GM12891 (cell line): ENCODE measurements around the gene TAF13. TPM values are rescaled to one million over a fixed set of nuclear protein-coding genes. Genes with fewer than 3 reads are reported as not detected.
A peak's percentile ranks its signal among the peaks of the same experiment; 100 is the strongest.

Source experiments
- DNase-seq: peaks from one replicate; pipeline ENCODE4 v3.0.0; 2011; ENCODE audit warnings: low spot score; ENCODE audit not compliant: insufficient read length
- FAIRE-seq: peaks from 2 replicates; lab custom pipeline; 2011; peaks lifted over from hg19 to GRCh38; lab: Jason Lieb, UNC
- PAX5 ChIP-seq: IDR thresholded peaks from 2 replicates; pipeline ENCODE4 v1.6.1; 2011; ENCODE audit warnings: low read length, moderate library complexity, mild to moderate bottlenecking; ENCODE audit not compliant: insufficient read depth, severe bottlenecking
- POLR2A ChIP-seq: IDR thresholded peaks from 2 replicates; pipeline ENCODE4 v1.6.1; 2011; ENCODE audit warnings: low read depth, low read length, control low read depth
- POLR2AphosphoS5 ChIP-seq: IDR thresholded peaks from 2 replicates; pipeline ENCODE4 v1.6.1; 2011; ENCODE audit warnings: low read depth, low read length, control low read depth
- POU2F2 ChIP-seq: IDR thresholded peaks from 2 replicates; pipeline ENCODE4 v1.6.1; 2011; ENCODE audit warnings: low read depth, mild to moderate bottlenecking, control low read depth, low read length, moderate library complexity
- SPI1 ChIP-seq: IDR thresholded peaks from 2 replicates; pipeline ENCODE4 v1.6.1; 2011; ENCODE audit warnings: low read depth, low read length, control low read depth
- TAF1 ChIP-seq: IDR thresholded peaks from 2 replicates; pipeline ENCODE4 v1.6.1; 2011; ENCODE audit warnings: low read depth, low read length, control low read depth
- polyA plus RNA-seq: library from polyadenylated mRNA; unstranded; fragments of >200 nt; gene quantifications from one replicate; pipeline ENCODE4 v1.2.1, GENCODE V29; 2012; ENCODE audit warnings: low read depth, missing spikeins, inconsistent platforms; ENCODE audit not compliant: missing spikeins

Gene TAF13
- polyA plus RNA-seq: 23.0 TPM

GRCh38 chr1:109075531-109076490 is at the start of gene TAF13:
TAF13 (minus strand) TSS chr1:109076003; CDS start chr1:109075947, 56 bp downstream.
- DNase-seq (peak; percentile 93), FAIRE-seq (peak; percentile 99)
- TF ChIP-seq POU2F2 (peak; percentile 84; the same call in 1 of the 2 replicates), POLR2AphosphoS5 (peak; percentile 96), TAF1 (peak; percentile 87), POLR2A (peak; percentile 98), SPI1 (peak; percentile 44), PAX5 (no peak)

- FAIRE-seq (no peak), DNase-seq (no peak)
- no peak for TF ChIP-seq TAF1
- TF ChIP-seq POLR2AphosphoS5: no peak
- TF ChIP-seq POU2F2: no peak
- no peak for TF ChIP-seq POLR2A
- TF ChIP-seq SPI1: no peak
- TF ChIP-seq PAX5: no peak
These were observed 44.6 kb upstream of the TAF13 start for GRCh38 chr1:109120356-109120755.

GRCh38 chr1:109118089-109118488 is 42.3 kb upstream of the TAF13 start:
- TF ChIP-seq PAX5: no peak
- no peak for TF ChIP-seq POLR2AphosphoS5
- TF ChIP-seq SPI1: no peak
- TF ChIP-seq POU2F2: no peak
- TF ChIP-seq TAF1: no peak
- no peak for TF ChIP-seq POLR2A

GRCh38 chr1:109116286-109116685 is 40.5 kb upstream of the TAF13 start:
- DNase-seq (no peak), FAIRE-seq (no peak)
- TF ChIP-seq POLR2AphosphoS5: no peak
- no peak for TF ChIP-seq POLR2A
- no peak for TF ChIP-seq TAF1
- no peak for TF ChIP-seq PAX5
- TF ChIP-seq POU2F2: no peak
- no peak for TF ChIP-seq SPI1

More at GRCh38 chr1:109118089-109118488, 42.3 kb upstream of the TAF13 start:
- DNase-seq (no peak), FAIRE-seq (no peak)

- FAIRE-seq (no peak), DNase-seq (no peak)
- TF ChIP-seq TAF1: no peak
- no peak for TF ChIP-seq POLR2AphosphoS5
- no peak for TF ChIP-seq POU2F2
- no peak for TF ChIP-seq SPI1
- no peak for TF ChIP-seq POLR2A
- no peak for TF ChIP-seq PAX5
These were observed 39.9 kb upstream of the TAF13 start for GRCh38 chr1:109115685-109116084.

GRCh38 chr1:109114342-109114674 is 38.5 kb upstream of the TAF13 start:
- FAIRE-seq (no peak), DNase-seq (no peak)
- no peak for TF ChIP-seq POLR2A
- TF ChIP-seq TAF1: no peak

GRCh38 chr1:109113590-109114341 is 38.0 kb upstream of the TAF13 start, which contains the start of gene ELAPOR1:
ELAPOR1 (plus strand) TSS chr1:109114115; CDS start chr1:109114184, 69 bp downstream.
- no peak for TF ChIP-seq POLR2A
- no peak for TF ChIP-seq POLR2AphosphoS5
- TF ChIP-seq POU2F2: no peak
- TF ChIP-seq TAF1: no peak
- no peak for TF ChIP-seq SPI1
- TF ChIP-seq PAX5: no peak
- no peak for DNase-seq
- peak; percentile 54 for FAIRE-seq

- DNase-seq: peak; percentile 56
These were observed 37.0 kb upstream of the TAF13 start for GRCh38 chr1:109112652-109113285.

More at GRCh38 chr1:109112652-109113285, 37.0 kb upstream of the TAF13 start:
- peak; percentile 63 for FAIRE-seq
- TF ChIP-seq PAX5 (peak; percentile 100), POLR2A (no peak)
